Kidney capillary endothelial cell (primary cell): ENCODE measurements around the gene LIME1.

Experiments
- DNase-seq: peaks from one replicate; pipeline ENCODE4 v3.0.0-alpha.2; 2018; ENCODE audit warnings: low spot score

Gene LIME1

DNA sequence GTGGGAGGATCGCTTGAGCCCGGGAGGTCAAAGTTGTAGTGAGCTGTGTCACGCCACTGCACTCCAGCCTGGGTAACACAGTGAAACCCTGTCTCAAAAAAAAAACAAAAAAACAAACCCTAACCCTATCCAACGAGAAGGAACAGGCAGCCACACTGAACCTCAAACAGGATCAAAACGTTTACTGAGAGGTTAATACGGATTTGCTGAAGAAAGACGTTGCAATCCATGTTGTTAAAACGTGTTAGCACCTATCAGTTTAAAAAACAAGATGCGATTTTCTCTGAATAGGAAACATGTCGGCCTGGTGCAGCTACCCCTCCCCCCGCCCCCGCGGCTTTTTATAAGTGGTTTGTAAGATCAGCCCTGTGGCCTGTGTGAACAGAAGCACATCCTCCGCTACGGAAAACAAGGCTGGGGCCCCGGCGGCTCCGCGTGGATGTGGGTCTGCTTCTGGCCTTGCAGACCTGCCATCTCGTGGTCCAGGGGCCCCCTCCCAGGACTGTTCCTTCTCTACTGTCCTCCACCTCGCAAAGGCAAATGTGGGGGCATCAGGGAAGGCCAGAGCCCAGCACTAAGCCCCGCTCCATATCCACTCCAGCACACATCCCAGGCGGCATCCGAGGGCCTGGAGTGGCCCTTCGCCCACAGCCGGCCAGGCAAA, 14.5 kb downstream of the LIME1 start:
- DNase-seq: no peak

- no peak for DNase-seq
These were observed 15.2 kb downstream of the LIME1 start for GRCh38 chr20:63751471-63752271.

DNA sequence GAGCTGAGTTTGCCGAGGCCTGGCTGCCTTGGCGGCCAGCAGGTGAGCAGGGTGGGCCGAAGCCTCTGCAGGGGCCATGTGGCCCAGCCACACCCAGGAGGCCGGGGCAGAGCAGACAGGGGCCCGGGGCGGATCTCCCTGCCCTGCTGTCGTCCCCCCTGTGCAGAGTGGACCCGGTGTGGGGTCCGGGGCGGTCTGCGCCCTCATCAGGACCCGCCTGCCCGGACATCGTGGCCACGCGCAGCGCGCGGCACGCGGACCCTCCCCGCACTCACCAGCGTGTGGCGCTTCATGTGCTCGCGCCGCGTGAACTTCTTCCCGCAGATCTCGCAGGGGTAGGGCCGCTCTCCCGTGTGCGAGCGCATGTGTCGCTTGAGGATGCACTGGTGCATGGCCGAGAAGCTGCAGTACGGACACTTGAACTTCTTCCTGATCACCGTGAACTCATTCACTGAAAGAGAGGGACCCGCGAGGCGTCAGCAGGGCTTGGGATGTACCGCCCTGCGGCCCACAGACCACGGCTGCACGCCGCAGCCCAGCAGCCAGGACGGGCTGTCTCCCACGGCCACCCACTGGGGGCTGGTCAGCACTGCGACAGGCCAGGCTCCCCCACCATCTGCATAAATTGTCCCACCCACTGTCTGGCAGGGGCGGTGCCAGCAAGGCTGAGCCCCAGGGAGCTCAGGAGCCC, 16.1 kb downstream of the LIME1 start:
- DNase-seq: no peak

- no peak for DNase-seq
These were observed 16.9 kb downstream of the LIME1 start for GRCh38 chr20:63753381-63753780.

- no peak for DNase-seq
These were observed 17.5 kb downstream of the LIME1 start for GRCh38 chr20:63754008-63754407.

DNA sequence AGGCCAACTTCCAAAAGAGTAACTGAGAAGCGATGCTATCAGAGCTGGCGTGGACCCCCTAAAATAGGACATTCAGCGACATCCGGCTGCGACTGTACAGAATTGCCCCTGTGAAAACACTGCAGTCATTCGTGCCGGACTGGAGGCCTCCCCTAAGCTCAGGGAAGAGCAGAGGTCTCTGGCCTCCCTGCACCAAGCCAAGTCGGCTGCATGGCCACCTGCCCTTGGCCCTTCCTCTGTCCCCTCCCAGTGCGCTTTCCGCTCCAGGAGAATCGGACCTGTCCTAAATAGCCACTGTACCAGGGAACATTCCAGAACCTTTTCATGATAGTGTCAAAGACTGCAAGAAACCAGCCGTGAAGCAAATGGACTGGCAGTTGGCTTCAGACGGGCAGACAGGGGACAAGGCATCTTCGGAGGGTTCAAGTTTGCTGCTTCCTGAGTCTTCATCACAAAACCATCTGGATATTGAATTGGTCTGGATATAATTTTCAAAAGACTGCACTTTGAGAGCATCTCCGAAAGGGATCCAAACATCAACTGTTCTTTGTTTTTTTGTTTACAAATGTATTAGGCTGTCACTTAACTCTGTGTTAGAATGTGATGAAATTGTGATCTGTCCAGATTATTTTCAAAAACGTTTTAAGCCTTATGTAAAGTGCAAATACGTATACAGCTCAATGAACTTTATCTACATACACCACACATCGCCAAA, 19.6 kb downstream of the LIME1 start:
- no peak for DNase-seq

GRCh38 chr20:63756648-63756991, 20.2 kb downstream of the LIME1 start:
- DNase-seq: no peak

DNA sequence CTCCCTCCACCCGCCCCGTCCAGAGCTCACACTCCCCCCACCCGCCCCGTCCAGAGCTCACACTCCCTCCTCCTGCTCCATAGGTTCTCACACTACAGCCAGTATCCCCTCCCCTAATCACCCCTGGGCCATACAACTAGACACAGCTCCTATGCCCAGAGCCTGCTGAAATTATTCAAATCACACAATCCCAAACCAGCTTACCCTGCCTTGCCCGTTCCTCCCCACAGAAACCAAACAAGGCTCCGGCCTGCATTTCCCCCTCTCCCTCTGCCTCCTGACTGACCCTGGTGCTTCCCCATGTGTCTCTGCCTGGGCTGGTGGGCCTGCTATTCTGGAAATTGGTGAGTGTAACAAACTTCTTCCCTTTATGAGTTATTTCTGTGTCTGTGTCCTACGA, 21.7 kb downstream of the LIME1 start:
- DNase-seq: no peak

DNA sequence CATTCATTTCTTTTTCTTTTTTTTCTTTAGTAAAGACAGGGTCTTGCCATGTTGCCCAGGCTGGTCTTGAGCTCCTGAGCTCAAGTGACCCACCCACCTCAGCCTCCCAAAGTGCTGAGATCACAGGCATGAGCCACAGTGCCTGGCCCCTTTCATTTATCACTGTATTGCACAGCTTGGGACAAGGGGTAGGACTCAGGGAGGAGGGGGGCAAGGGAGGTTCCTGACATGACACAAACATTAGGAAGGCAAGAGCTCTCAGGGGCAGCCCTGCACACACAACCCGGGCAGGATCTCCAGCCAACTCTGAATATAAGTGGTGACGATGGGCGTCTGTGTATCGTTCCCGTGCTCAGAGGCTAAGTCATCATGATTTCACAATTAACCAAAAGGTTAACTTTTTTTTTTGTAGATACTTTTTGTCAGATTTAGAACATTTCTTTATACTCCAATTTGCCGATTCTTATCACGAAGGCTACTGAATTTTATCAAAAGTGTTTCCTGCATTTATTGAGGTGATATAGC, 23.0 kb downstream of the LIME1 start:
- DNase-seq: no peak

GRCh38 chr20:63765082-63765873, 28.8 kb downstream of the LIME1 start:
- no peak for DNase-seq

DNA sequence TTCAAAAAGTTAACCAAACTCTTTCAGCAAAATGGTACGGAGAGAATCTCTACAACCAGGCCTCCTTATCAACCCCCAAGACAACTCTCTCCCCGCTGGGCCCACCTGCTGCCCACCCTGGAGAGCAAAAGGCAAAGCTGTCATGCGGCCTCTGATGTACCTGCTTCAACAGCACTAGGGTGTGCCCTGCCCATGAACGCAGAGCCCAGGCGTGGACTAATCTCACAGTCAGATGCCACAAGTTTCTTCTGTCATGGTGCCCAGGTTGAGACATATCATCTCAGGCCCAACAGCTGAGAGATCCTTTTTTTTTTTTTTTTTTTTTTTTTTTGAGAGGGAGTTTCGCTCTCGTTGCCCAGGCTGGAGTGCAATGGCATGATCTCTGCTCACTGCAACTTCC, 29.4 kb downstream of the LIME1 start:
- no peak for DNase-seq

GRCh38 chr20:63766695-63767426, 30.4 kb downstream of the LIME1 start:
- DNase-seq: no peak

GRCh38 chr20:63767456-63767855, 31.0 kb downstream of the LIME1 start:
- no peak for DNase-seq

DNA sequence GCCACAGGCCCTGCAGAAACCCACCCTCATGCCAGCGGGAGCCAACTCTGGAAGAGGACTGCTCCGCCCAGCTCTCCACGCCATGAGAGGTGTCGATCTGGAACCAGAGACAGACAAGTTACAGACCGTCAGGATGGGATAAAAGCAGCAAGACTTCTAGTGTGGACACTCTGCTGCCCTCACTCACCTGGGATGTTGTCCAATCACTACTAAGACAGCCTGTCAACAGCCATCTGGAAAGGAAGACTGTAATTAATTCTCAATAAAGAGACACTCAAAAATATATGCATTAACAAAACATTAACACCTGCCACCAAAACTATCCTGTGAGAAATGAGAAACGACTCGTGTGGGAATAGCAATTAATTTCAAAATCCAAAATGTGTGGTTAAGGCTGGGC, 31.4 kb downstream of the LIME1 start:
- DNase-seq: no peak

- DNase-seq: no peak
These were observed 32.4 kb downstream of the LIME1 start for GRCh38 chr20:63768591-63769515.

DNA sequence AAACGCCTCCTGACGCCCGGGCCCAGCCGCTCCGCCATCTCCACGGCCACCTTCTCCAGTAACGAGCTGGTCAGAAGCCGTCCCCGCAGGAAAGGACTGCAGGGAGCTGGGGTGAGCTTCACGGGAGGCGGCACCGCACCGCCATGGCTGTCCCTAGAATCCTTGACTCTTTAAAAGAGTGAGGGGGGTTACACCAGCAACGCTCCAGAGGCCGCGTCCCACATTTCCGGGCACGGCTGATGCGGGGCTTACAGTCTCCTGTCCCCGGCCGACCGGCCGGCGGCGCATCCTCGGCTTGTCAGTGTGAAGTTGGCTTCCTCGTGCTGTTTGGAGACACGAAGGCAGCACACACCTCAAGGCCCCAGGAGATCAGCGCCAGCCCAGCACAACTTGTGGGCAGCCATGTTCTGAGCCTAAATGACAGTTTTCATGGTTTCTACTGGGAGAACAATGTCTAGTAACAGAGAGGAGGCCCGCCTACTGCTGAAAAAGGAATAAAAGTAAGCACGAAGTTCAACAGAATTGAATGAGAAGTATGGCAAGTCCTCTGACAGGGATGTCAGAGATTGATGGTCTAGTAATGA, 33.5 kb downstream of the LIME1 start:
- no peak for DNase-seq

GRCh38 chr20:63771046-63771707, 34.7 kb downstream of the LIME1 start:
- no peak for DNase-seq

GRCh38 chr20:63772781-63773518, 36.5 kb downstream of the LIME1 start:
- DNase-seq: no peak
